ENCODE results near the gene PRKCD.
A peak's percentile ranks its signal among the peaks of the same experiment; 100 is the strongest.

DNA sequence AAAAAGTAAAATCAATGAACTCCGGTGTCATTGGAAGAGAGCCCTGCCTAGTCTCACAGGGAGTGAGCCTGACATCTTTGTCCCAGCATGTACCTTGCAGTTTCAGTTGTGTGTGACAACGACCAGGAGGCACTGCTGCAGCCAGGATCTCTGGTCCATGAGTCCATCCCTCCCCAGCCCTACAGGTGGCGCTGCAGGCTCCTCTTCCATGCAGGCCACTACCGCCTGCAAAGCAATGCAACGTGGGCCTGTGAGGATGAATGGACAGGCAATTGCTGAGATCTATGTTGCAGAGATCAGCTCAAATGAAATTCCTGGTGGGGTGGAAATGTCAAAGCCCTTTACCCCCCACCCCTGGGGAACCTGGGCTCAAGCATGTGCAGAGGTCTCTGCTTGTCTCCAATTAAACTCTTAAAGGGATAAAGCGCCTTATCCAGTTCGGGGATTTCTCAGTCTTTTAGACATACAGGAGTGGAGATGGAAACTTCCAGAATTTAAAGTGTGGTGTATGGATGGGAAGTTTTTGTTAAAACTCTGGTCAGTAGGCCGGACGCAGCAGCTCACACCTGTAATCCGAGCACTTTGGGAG is 59.0 kb downstream of the PRKCD start:
- TF ChIP-seq, protein P1, sequence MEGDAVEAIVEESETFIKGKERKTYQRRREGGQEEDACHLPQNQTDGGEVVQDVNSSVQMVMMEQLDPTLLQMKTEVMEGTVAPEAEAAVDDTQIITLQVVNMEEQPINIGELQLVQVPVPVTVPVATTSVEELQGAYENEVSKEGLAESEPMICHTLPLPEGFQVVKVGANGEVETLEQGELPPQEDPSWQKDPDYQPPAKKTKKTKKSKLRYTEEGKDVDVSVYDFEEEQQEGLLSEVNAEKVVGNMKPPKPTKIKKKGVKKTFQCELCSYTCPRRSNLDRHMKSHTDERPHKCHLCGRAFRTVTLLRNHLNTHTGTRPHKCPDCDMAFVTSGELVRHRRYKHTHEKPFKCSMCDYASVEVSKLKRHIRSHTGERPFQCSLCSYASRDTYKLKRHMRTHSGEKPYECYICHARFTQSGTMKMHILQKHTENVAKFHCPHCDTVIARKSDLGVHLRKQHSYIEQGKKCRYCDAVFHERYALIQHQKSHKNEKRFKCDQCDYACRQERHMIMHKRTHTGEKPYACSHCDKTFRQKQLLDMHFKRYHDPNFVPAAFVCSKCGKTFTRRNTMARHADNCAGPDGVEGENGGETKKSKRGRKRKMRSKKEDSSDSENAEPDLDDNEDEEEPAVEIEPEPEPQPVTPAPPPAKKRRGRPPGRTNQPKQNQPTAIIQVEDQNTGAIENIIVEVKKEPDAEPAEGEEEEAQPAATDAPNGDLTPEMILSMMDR (IDR thresholded peaks at IDR 0.05) = peak; percentile 99
- no peak for TF ChIP-seq ZFX (IDR thresholded peaks at IDR 0.05; ENCODE audit: borderline replicate concordance)
